Cardiac muscle cell (in vitro differentiated cells and primary cell): ENCODE results near the gene PCDH9. TPM values are rescaled to one million over a fixed set of nuclear protein-coding genes. Genes with fewer than 3 reads are reported as not detected.

Experiments used
- DNase-seq, 2 donors: peaks; one replicate each; pipeline versions ENCODE4 v3.0.0 to v3.0.0-alpha.2; 2010 to 2017; ENCODE audit warnings: low read depth in 1 of 2, low spot score in 1 of 2
- H3K27ac ChIP-seq: fragments of 200-600 bp; sonication (generic); 2 replicates; pipeline ENCODE4 v1.5.1; 2016
- H3K27me3 ChIP-seq: fragments of 200-600 bp; sonication (generic); 2 replicates; pipeline ENCODE4 v1.6.0; 2016; ENCODE audit warnings: control low read depth
- H3K36me3 ChIP-seq: fragments of 200-600 bp; sonication (generic); 2 replicates; pipeline ENCODE4 v1.5.1; 2016; ENCODE audit warnings: control low read depth
- H3K4me1 ChIP-seq: fragments of 200-600 bp; sonication (generic); 2 replicates; pipeline ENCODE4 v1.8.1; 2017; ENCODE audit warnings: low read depth, mild to moderate bottlenecking, mixed run types
- H3K4me3 ChIP-seq: fragments of 200-600 bp; sonication (generic); 2 replicates; pipeline ENCODE4 v1.5.1; 2016; ENCODE audit warnings: mild to moderate bottlenecking
- H3K9me3 ChIP-seq: fragments of 200-600 bp; sonication (generic); 2 replicates; pipeline ENCODE4 v1.5.1; 2017; ENCODE audit warnings: low read depth, mild to moderate bottlenecking, control low read depth
- polyA plus RNA-seq: library from polyadenylated mRNA; unstranded; fragments of >200 nt; fragmentation: Nextera tagmentation; extraction: Ambion mirVana; gene quantifications from 2 replicates; pipeline ENCODE4 v1.2.1, GENCODE V29; 2016
- total RNA-seq: library from RNA; depleted of rRNA; stranded (reverse); fragments of >200 nt; gene quantifications from 2 replicates; pipeline ENCODE4 v1.2.3, GENCODE V29; 2016
- TF ChIP-seq, protein P1 (sequence below): IDR thresholded peaks from 2 replicates; pipeline ENCODE4 v1.5.1; 2012; ENCODE audit warnings: low read depth, mild to moderate bottlenecking, low read length

The PCDH9 gene
- total and polyA plus RNA-seq, 2 experiments from 2014 or later: 1.6 to 2.3 TPM

DNA sequence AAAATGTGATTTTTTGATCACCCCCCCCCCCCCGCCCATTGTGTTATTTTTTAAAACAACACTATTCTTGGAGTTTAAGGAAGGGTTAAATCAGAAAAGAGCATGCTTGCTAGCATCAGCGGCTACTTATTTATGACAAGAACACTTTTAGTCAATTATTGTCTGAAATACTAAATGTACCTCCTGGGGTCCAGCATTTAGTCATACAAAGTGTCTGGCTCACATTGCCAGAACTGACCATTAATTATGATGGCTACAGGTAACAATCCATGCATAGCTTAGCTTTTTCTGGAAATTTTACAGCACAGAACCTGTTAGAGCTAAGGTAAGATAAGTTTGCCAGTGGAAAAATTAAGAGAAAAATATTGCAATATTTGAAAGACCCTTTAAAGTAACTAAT is 90.1 kb downstream of the PCDH9 start:
- Histone ChIP-seq H3K27me3 (no peaks in the 10 kb centered on the region), H3K4me1 (peaks cover 20% of the 10 kb centered on the region), H3K9me3 (no peaks in the 10 kb centered on the region), H3K4me3 (no peak overlapping the region), H3K27ac (no peak overlapping the region), H3K36me3 (no peaks in the 10 kb centered on the region)
- DNase-seq: no peak
- TF ChIP-seq, protein P1, sequence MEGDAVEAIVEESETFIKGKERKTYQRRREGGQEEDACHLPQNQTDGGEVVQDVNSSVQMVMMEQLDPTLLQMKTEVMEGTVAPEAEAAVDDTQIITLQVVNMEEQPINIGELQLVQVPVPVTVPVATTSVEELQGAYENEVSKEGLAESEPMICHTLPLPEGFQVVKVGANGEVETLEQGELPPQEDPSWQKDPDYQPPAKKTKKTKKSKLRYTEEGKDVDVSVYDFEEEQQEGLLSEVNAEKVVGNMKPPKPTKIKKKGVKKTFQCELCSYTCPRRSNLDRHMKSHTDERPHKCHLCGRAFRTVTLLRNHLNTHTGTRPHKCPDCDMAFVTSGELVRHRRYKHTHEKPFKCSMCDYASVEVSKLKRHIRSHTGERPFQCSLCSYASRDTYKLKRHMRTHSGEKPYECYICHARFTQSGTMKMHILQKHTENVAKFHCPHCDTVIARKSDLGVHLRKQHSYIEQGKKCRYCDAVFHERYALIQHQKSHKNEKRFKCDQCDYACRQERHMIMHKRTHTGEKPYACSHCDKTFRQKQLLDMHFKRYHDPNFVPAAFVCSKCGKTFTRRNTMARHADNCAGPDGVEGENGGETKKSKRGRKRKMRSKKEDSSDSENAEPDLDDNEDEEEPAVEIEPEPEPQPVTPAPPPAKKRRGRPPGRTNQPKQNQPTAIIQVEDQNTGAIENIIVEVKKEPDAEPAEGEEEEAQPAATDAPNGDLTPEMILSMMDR: no peak

DNA sequence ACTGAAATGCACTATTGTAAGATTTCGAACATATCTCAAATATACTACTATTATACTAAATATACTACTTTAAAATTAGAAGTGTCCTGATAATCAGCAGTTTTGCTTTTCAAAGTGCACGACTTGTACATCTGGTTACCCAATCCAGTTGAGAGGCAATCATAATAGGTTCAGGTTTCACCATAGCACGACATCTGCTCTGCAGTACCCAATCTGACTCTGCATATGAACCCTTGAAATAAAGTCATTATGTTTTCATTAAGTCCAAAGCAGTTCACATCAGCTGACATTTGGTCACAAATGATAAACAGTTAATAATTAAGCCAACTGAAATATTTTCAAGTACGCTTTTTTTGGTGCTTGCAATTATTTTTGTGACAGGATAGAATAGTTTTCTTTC is 90.6 kb downstream of the PCDH9 start:
- no peaks in the 10 kb centered on the region for H3K27me3 ChIP-seq
- H3K36me3 ChIP-seq: no peaks in the 10 kb centered on the region
- peaks cover 24% of the 10 kb centered on the region for H3K4me1 ChIP-seq
- no peak overlapping the region for H3K4me3 ChIP-seq
- TF ChIP-seq, protein P1: no peak
- no peak for DNase-seq
- no peak overlapping the region for H3K27ac ChIP-seq
- no peaks in the 10 kb centered on the region for H3K9me3 ChIP-seq

DNA sequence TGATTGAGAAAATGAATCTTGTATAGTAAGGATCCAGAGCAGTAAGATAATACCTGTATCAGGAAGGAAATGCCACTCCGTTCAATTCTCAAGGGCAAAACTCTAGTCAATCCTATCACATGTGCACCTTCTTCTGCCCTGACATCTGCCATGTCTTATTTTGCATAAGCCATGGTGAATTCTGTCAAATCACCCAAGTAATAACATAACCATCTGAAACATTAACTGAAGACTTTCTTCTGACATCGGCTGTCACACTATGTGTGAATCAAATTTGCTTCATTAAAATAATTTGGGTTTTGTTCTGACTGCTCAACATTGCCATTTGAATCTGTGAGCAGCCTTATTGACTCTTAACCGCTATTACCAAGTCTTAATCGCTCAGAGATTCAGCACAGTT is 91.2 kb downstream of the PCDH9 start:
- H3K4me1 ChIP-seq: peaks cover 29% of the 10 kb centered on the region
- DNase-seq: no peak
- H3K27ac ChIP-seq: no peak overlapping the region
- no peaks in the 10 kb centered on the region for H3K27me3 ChIP-seq
- TF ChIP-seq, protein P1: no peak
- H3K36me3 ChIP-seq: no peaks in the 10 kb centered on the region
- no peaks in the 10 kb centered on the region for H3K9me3 ChIP-seq
- no peak overlapping the region for H3K4me3 ChIP-seq

DNA sequence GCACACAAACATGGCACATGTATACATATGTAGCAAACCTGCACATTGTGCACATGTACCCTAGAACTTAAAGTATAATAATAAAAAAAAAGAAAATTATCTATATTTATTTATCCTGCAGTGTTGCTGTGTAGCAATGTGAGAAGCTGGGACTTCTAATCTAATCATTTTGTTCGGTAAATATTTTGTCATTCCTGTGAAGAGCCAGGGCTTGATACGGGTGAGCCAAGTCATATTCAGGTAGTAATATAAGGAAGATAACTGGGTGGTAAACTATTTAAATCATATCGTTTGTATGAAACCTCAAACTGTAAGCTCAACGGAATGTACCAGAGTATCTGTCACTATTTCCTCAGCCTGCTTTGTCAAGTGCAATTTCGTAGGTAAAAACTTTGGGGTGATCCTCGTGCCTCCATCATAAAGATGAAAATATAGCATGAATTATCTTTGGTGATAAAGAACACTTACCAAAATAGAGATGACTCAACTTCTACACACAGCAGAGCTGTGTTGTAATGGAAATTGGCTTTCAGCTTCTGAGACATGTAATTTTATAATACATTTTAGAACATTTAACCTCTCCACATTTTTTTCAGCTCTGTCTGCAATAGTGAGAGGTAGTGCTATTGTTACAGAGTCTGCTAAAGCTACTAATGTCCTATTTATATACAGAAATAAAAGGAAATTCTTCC is 92.9 kb downstream of the PCDH9 start:
- Histone ChIP-seq H3K9me3 (no peaks in the 10 kb centered on the region), H3K4me3 (no peak overlapping the region), H3K27me3 (no peaks in the 10 kb centered on the region), H3K4me1 (peaks cover 29% of the 10 kb centered on the region), H3K27ac (no peak overlapping the region), H3K36me3 (no peaks in the 10 kb centered on the region)
- TF ChIP-seq, protein P1: no peak
- DNase-seq: peak in 1 of 2 donors; percentile 50

DNA sequence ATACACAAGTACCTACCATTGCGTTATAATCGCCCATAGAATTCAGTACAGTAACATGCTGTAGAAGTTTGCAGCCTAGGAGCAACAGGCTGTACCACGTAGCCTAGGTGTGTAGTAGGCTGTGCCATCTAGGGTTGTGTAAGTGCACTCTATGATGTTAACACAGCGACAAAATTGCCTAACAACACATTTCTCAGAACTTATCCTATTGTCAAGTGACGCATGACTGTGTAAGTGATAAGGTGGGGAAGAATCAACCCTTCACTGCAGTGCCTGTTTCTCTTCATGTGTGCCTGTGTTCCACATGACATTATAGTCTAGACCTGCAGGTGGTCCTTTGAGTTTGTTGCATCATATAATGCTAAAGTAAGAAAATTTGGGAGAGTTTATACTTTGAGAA is 94.0 kb downstream of the PCDH9 start:
- no peaks in the 10 kb centered on the region for H3K36me3 ChIP-seq
- H3K27me3 ChIP-seq: no peaks in the 10 kb centered on the region
- peaks cover 29% of the 10 kb centered on the region for H3K4me1 ChIP-seq
- TF ChIP-seq, protein P1: no peak
- H3K4me3 ChIP-seq: no peak overlapping the region
- H3K9me3 ChIP-seq: no peaks in the 10 kb centered on the region
- no peak overlapping the region for H3K27ac ChIP-seq
- DNase-seq: peak; percentile 48 to 74

DNA sequence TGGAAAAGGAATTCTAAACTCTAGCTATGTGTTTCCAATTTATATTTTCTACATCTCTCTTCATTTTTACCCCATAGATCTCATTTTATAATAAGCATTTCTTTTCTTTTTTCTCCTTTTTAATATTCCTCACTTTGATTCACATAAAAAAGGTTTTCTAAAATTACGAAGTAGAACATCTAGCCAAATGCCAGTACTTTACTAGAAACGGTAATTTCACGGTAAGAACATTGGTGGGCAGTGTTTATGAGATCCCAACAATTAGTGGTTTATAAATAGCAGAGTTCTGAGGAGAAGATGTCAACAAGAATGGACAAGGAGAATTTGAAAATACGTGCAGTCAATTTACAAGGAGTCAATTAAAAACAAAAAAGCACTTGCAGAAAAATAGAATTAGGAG is 94.8 kb downstream of the PCDH9 start:
- DNase-seq: no peak
- Histone ChIP-seq H3K27ac (no peak overlapping the region), H3K9me3 (no peaks in the 10 kb centered on the region), H3K4me3 (no peak overlapping the region), H3K4me1 (peaks cover 29% of the 10 kb centered on the region), H3K27me3 (no peaks in the 10 kb centered on the region), H3K36me3 (no peaks in the 10 kb centered on the region)
- TF ChIP-seq, protein P1: no peak
